AG04450 (cell line): ENCODE data around the gene ZNF28. TPM values are rescaled to one million over a fixed set of nuclear protein-coding genes. Genes with fewer than 3 reads are reported as not detected.
"Not testable (repeated sequence)": the region's sequence is repeated elsewhere in the genome, so short reads cannot be mapped to it uniquely, and the experiment has no call there.

ENCODE experiments used
- CTCF ChIA-PET: fragments of 300-600, 350-600 bp; formaldehyde crosslinking; extraction: SDS; loops from one replicate; lab custom pipeline; 2022; ENCODE audit warnings: antibody characterized with exemption, inconsistent platforms; lab: Charles Lee
- POLR2A ChIA-PET: fragments of 350-600 bp; formaldehyde crosslinking; extraction: SDS; loops from one replicate; lab custom pipeline; 2021; ENCODE audit warnings: antibody characterized with exemption, inconsistent platforms; lab: Yijun Ruan, JAX
- DNase-seq: peaks from one replicate; pipeline ENCODE4 v3.0.0-alpha.2; 2011; ENCODE audit warnings: low read depth, low spot score
- H3K27ac ChIP-seq: one replicate; pipeline ENCODE4 v1.5.1; 2012; ENCODE audit warnings: low read depth, low read length, control low read depth
- H3K27me3 ChIP-seq: one replicate; pipeline ENCODE4 v1.6.0; 2012; ENCODE audit warnings: low read length; ENCODE audit not compliant: control insufficient read depth, insufficient read depth
- H3K4me3 ChIP-seq: 2 replicates; pipeline ENCODE4 v1.5.1; 2011; ENCODE audit warnings: mild to moderate bottlenecking, low read depth, low read length, control low read depth
- H3K9me3 ChIP-seq: 2 replicates; pipeline ENCODE4 v1.5.1; 2012; ENCODE audit warnings: low read length; ENCODE audit not compliant: control insufficient read depth, insufficient read depth
- polyA minus RNA-seq: library from RNA; depleted of rRNA, polyadenylated mRNA; stranded (reverse); fragments of >200 nt; gene quantifications from 2 replicates; pipeline ENCODE4 v1.2.3, GENCODE V29; 2011; rRNA and poly(A)+ RNA removed
- polyA plus RNA-seq: library from polyadenylated mRNA; depleted of rRNA; stranded (reverse); fragments of >200 nt; gene quantifications from 2 replicates; pipeline ENCODE4 v1.2.3, GENCODE V29; 2011; rRNA removed

ZNF28 gene
- polyA plus RNA-seq = 9.8 and 11.3 TPM in 2 replicates
- 8.5 and 19.6 TPM in 2 replicates for polyA minus RNA-seq

DNA sequence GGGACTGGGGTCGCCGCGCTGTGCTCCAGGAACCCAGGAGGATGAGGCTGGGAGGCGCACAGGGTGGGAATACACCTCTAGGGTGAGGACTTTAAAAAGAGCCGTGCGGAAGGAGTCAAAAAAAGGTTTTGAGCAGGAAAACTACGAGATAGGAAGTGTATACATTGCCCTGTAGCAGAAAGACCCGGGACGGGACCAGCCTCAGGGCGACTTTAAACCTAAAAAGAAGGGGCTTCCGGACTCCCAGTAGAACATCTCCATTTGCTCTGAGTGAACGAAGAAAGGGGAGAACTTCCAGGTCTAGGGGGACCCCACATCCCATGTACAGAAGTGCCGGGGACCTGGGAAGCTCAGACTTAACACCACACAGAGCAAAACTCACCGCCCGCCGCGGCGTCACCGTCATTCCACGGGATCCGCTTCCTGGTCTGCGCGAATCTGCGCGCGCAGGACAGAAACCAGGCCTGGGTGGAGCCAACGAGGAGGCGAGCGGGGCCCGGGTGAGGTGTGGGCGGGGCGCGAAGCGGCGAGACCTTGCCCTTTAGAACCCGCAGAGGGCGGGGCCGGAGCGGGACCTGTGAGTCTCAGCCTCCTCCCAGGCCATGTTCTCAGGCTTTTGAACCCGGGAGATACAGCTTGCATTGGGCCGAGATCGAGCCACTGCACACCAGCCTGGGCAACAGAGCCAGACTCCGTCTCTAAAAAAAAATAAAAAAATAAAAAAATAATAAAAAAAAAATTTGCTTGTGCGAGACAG is at the start of gene ZNF28:
TSS of gene ZNF28 (minus strand) at position 430 of the 757 bp plus-strand sequence. CDS start 3,675 bp downstream, outside the sequence.
- Histone ChIP-seq H3K27ac (peak within 1 kb of the TSS; percentile 31), H3K4me3 (peak within 1 kb of the TSS; percentile 67), H3K9me3 (peaks cover 17% of the 10 kb centered on the region)
- H3K27me3 ChIP-seq, CTCF ChIA-PET, POLR2A ChIA-PET, DNase-seq: not testable (repeated sequence)

- H3K4me3 ChIP-seq, POLR2A ChIA-PET, H3K27ac ChIP-seq, CTCF ChIA-PET, H3K27me3 ChIP-seq, DNase-seq: not testable (repeated sequence)
- H3K9me3 ChIP-seq = peaks cover 20% of the 10 kb centered on the region; the same call in 1 of the 2 replicates
Measured at GRCh38 chr19:52868031-52868430, 46.6 kb upstream of the ZNF28 start.

DNA sequence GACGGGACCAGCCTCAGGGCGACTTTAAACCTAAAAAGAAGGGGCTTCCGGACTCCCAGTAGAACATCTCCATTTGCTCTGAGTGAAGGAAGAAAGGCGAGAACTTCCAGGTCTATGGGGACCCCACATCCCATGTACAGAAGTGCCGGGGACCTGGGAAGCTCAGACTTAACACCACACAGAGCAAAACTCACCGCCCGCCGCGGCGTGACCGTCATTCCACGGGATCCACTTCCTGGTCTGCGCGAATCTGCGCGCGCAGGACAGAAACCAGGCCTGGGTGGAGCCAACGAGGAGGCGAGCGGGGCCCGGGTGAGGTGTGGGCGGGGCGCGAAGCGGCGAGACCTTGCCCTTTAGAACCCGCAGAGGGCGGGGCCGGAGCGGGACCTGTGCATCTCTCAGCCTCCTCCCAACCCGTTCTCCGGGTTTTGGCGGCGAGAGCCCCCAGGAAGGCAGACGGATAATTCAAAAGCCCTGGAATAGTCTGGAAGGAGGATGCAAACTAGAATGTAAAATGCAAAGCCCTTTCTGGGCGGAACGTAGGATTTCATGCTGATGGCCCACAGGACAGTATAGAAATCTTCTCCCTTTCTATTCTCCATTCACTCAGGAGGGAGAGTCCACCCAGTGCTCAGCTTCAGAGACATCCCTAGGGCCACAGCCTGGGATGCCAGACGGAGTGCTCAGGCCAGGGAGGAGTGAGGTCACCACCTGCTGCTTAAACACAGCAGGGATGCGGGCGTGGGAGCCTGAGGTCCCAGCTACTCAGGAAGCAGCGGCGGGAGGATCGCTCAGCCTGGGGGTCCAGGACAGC is 36.2 kb upstream of the ZNF28 start, which contains the start of gene ZNF468:
TSS of gene ZNF468 (minus strand) at position 242 of the 814 bp plus-strand sequence. CDS start 3,347 bp downstream, outside the sequence.
- DNase-seq = peak; percentile 20
- CTCF ChIA-PET, H3K27me3 ChIP-seq, H3K9me3 ChIP-seq: not testable (repeated sequence)
- Histone ChIP-seq H3K4me3 (peak within 1 kb of the TSS; percentile 73), H3K27ac (peak within 1 kb of the TSS; percentile 83)
- POLR2A ChIA-PET = interaction anchor here (0.7 kb wide), 2 partner anchors 86 to 87 kb away, joined by 3 read pairs; no protein-coding TSS in a partner anchor

GRCh38 chr19:52856540-52857377 is 35.3 kb upstream of the ZNF28 start:
- H3K9me3 ChIP-seq, CTCF ChIA-PET, H3K27me3 ChIP-seq, DNase-seq: not testable (repeated sequence)
- Histone ChIP-seq H3K27ac (peak overlapping the region; percentile 83), H3K4me3 (peak overlapping the region; percentile 73)
- POLR2A ChIA-PET = interaction anchor here (0.7 kb wide), 1 partner anchor 87 kb away, joined by 3 read pairs; no protein-coding TSS in a partner anchor

DNA sequence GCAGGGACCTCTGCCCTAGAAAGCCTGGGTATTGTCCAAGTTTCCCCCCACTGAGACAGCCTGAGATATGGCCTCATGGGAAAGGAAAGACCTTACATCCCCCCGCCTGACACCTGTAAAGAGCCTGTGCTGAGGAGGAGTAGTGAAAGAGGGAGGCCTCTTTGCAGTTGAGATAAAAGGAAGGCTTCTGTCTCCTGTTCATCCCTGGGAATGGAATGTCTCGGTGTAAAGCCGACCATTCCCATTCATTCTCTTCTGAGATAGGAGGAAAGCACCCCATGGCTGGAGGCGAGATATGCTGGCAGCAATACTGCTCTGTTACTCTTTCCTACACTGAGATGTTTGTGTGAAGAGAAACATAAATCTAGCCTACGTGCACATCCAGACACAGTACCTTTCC is 25.9 kb upstream of the ZNF28 start:
- POLR2A ChIA-PET, H3K27ac ChIP-seq, H3K27me3 ChIP-seq, DNase-seq, H3K4me3 ChIP-seq, CTCF ChIA-PET: not testable (repeated sequence)
- H3K9me3 ChIP-seq = peaks cover 53% of the 10 kb centered on the region

DNA sequence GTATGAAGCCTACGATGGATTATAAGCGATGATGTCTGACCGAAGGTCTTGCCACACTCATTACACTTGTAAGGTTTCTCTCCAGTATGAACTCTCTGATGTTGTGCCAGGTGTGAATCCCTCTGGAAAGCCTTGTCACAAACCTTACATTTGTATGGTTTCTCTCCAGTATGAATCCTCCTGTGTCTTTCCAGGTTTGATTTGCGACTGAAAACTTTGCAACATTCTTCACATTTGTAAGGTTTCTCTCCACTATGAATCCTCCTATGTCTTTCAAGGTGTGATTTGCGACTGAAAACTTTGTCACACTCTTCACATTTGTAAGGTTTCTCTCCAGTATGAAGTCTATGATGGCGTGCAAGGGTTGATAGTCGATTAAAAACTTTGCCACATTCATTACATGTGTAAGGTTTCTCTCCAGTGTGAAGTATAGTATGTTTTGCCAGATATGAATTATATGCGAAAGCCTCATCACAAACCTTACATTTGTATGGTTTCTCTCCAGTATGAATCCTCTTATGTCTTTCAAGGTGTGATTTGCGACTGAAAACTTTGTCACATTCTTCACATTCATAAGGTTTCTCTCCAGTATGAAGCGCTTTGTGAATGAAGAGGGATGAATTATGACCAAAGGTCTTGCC is 19.5 kb upstream of the ZNF28 start:
- H3K27ac ChIP-seq, H3K27me3 ChIP-seq, DNase-seq, POLR2A ChIA-PET, H3K4me3 ChIP-seq, CTCF ChIA-PET: not testable (repeated sequence)
- H3K9me3 ChIP-seq = peaks cover 50% of the 10 kb centered on the region

- peaks cover 45% of the 10 kb centered on the region for H3K9me3 ChIP-seq
- CTCF ChIA-PET, DNase-seq, H3K27me3 ChIP-seq, POLR2A ChIA-PET, H3K4me3 ChIP-seq, H3K27ac ChIP-seq: not testable (repeated sequence)
Measured at GRCh38 chr19:52834289-52834688, 12.9 kb upstream of the ZNF28 start.

- CTCF ChIA-PET, POLR2A ChIA-PET, H3K27ac ChIP-seq, H3K4me3 ChIP-seq, H3K27me3 ChIP-seq, DNase-seq: not testable (repeated sequence)
- peaks cover 43% of the 10 kb centered on the region for H3K9me3 ChIP-seq
Measured at GRCh38 chr19:52833541-52833940, 12.1 kb upstream of the ZNF28 start.

DNA sequence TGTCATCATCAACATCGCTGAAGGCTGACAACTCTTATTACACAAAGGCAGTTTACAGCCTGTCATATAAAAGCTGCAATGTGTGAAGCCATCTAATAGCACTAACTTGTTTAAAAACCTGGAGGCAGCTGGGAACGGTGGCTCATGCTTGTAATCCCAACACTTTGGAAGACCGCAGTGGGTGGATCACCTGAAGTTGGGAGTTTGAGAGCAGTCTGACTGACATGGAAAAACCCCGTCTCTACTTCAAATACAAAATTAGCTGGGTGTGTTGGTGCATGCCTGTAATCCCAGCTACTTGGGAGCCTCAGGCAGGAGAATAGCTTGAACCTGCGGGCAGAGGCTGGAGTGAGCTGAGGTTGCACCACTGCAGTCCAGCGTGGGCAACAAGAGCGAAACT is 8.4 kb upstream of the ZNF28 start:
- CTCF ChIA-PET, DNase-seq: not testable (repeated sequence)

More for the DNA sequence above, 8.4 kb upstream of the ZNF28 start:
- H3K4me3 ChIP-seq, H3K27me3 ChIP-seq, H3K27ac ChIP-seq, POLR2A ChIA-PET: not testable (repeated sequence)
- H3K9me3 ChIP-seq = peaks cover 46% of the 10 kb centered on the region
